ENCODE measurements around the gene RSF1. TPM values are rescaled to one million over a fixed set of nuclear protein-coding genes. Genes with fewer than 3 reads are reported as not detected.

The RSF1 gene
- total and polyA plus RNA-seq, 2 experiments from 2014 or later = 51.2 to 188 TPM

DNA sequence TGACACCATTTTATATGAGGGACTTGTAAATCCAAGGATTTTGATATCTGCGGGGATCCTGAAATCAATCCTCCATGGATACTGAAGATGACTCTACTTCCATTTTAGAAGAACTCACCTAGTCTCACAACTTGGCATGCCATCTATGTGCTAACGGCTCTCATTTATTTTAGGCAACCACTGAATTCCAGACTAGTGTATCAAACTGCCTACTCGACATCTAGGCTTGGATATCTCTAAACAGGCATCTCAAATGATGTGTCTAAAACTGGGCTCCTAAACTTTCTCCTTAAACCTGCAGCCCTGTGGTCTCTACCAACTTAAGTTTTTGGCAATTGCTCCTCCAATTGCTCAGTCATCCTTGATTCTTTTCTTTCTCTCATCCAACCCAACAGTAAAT is 151.8 kb downstream of the RSF1 start:
- peaks cover 44% of the 10 kb centered on the region for H3K36me3 ChIP-seq (ENCODE audit: insufficient read depth)
- no peak for DNase-seq (ENCODE audit: low spot score)

More for the DNA sequence above, 151.8 kb downstream of the RSF1 start:
- Mint-ChIP-seq H3K27ac (no peak overlapping the region), H3K27me3 (ENCODE audit: insufficient read depth, low read depth, poor library complexity) (peaks cover 3% of the 10 kb centered on the region), H3K4me1 (no peaks in the 10 kb centered on the region), H3K9me3 (no peaks in the 10 kb centered on the region), H3K36me3 (ENCODE audit: low read depth) (peaks cover 59% of the 10 kb centered on the region), H3K4me3 (no peak overlapping the region)
- no peak for ATAC-seq
- Histone ChIP-seq H3K79me2 (replicated peaks; ENCODE audit: insufficient read depth) (no peaks in the 10 kb centered on the region), H3K4me2 (no peak overlapping the region), H4K20me1 (replicated peaks; ENCODE audit: insufficient read depth) (no peaks in the 10 kb centered on the region; the same call in 1 of the 2 replicates), H3K9me2 (ENCODE audit: insufficient read depth) (no peaks in the 10 kb centered on the region), H3K27ac (ENCODE audit: low read depth) (no peak overlapping the region), H3K4me1 (ENCODE audit: insufficient read depth) (no peaks in the 10 kb centered on the region), H3F3A (replicated peaks; ENCODE audit: low read depth) (no peaks in the 10 kb centered on the region), H2AFZ (no peak overlapping the region), H3K4me3 (no peak overlapping the region), H3K27me3 (ENCODE audit: insufficient read depth) (no peaks in the 10 kb centered on the region)
- TF ChIP-seq NANOG (IDR thresholded peaks at IDR 0.05; ENCODE audit: borderline replicate concordance) = no peak
- no peak for TF ChIP-seq JUNB (IDR thresholded peaks at IDR 0.05; ENCODE audit: unreplicated experiment)
- no peak for TF ChIP-seq EZH2 (IDR thresholded peaks at IDR 0.05; ENCODE audit: low read depth, unreplicated experiment)
- no peak for TF ChIP-seq POLR2AphosphoS5 (IDR thresholded peaks at IDR 0.05; ENCODE audit: low read depth)
- TF ChIP-seq CREB1 (CRISPR knock-in tag; IDR thresholded peaks at IDR 0.05; ENCODE audit: low read depth) = no peak
- TF ChIP-seq ZNF331 (CRISPR knock-in tag; IDR thresholded peaks at IDR 0.05; ENCODE audit: low read depth) = no peak
- TF ChIP-seq STAT1 (IDR thresholded peaks at IDR 0.05; ENCODE audit: unreplicated experiment) = no peak
- TF ChIP-seq, protein P1, sequence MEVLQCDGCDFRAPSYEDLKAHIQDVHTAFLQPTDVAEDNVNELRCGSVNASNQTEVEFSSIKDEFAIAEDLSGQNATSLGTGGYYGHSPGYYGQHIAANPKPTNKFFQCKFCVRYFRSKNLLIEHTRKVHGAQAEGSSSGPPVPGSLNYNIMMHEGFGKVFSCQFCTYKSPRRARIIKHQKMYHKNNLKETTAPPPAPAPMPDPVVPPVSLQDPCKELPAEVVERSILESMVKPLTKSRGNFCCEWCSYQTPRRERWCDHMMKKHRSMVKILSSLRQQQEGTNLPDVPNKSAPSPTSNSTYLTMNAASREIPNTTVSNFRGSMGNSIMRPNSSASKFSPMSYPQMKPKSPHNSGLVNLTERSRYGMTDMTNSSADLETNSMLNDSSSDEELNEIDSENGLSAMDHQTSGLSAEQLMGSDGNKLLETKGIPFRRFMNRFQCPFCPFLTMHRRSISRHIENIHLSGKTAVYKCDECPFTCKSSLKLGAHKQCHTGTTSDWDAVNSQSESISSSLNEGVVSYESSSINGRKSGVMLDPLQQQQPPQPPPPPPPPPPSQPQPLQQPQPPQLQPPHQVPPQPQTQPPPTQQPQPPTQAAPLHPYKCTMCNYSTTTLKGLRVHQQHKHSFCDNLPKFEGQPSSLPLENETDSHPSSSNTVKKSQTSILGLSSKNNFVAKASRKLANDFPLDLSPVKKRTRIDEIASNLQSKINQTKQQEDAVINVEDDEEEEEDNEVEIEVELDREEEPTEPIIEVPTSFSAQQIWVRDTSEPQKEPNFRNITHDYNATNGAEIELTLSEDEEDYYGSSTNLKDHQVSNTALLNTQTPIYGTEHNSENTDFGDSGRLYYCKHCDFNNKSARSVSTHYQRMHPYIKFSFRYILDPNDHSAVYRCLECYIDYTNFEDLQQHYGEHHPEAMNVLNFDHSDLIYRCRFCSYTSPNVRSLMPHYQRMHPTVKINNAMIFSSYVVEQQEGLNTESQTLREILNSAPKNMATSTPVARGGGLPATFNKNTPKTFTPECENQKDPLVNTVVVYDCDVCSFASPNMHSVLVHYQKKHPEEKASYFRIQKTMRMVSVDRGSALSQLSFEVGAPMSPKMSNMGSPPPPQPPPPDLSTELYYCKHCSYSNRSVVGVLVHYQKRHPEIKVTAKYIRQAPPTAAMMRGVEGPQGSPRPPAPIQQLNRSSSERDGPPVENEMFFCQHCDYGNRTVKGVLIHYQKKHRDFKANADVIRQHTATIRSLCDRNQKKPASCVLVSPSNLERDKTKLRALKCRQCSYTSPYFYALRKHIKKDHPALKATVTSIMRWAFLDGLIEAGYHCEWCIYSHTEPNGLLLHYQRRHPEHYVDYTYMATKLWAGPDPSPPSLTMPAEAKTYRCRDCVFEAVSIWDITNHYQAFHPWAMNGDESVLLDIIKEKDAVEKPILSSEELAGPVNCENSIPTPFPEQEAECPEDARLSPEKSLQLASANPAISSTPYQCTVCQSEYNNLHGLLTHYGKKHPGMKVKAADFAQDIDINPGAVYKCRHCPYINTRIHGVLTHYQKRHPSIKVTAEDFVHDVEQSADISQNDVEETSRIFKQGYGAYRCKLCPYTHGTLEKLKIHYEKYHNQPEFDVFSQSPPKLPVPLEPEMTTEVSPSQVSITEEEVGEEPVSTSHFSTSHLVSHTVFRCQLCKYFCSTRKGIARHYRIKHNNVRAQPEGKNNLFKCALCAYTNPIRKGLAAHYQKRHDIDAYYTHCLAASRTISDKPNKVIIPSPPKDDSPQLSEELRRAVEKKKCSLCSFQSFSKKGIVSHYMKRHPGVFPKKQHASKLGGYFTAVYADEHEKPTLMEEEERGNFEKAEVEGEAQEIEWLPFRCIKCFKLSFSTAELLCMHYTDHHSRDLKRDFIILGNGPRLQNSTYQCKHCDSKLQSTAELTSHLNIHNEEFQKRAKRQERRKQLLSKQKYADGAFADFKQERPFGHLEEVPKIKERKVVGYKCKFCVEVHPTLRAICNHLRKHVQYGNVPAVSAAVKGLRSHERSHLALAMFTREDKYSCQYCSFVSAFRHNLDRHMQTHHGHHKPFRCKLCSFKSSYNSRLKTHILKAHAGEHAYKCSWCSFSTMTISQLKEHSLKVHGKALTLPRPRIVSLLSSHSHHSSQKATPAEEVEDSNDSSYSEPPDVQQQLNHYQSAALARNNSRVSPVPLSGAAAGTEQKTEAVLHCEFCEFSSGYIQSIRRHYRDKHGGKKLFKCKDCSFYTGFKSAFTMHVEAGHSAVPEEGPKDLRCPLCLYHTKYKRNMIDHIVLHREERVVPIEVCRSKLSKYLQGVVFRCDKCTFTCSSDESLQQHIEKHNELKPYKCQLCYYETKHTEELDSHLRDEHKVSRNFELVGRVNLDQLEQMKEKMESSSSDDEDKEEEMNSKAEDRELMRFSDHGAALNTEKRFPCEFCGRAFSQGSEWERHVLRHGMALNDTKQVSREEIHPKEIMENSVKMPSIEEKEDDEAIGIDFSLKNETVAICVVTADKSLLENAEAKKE (CRISPR knock-in tag; IDR thresholded peaks at IDR 0.05) = no peak
- TF ChIP-seq ETS1 (IDR thresholded peaks at IDR 0.05) = no peak
- TF ChIP-seq EZH2phosphoT487 (IDR thresholded peaks at IDR 0.05; ENCODE audit: unreplicated experiment) = no peak
- TF ChIP-seq ZNF114 (CRISPR knock-in tag; IDR thresholded peaks at IDR 0.05) = no peak
- TF ChIP-seq CTCF (conservative IDR thresholded peaks at IDR 0.05; ENCODE audit: low read depth in 2 of 2) = no peak
- TF ChIP-seq REST (IDR thresholded peaks at IDR 0.05; ENCODE audit: unreplicated experiment) = no peak

Data from GM23338 (cell line).